ENCODE data around the gene DAGLB. TPM values are rescaled to one million over a fixed set of nuclear protein-coding genes. Genes with fewer than 3 reads are reported as not detected.
A peak's percentile ranks its signal among the peaks of the same experiment; 100 is the strongest.

DAGLB gene
- total and polyA plus RNA-seq, 10 donors = 7.2 to 35.1 (median 24.6) TPM

DNA sequence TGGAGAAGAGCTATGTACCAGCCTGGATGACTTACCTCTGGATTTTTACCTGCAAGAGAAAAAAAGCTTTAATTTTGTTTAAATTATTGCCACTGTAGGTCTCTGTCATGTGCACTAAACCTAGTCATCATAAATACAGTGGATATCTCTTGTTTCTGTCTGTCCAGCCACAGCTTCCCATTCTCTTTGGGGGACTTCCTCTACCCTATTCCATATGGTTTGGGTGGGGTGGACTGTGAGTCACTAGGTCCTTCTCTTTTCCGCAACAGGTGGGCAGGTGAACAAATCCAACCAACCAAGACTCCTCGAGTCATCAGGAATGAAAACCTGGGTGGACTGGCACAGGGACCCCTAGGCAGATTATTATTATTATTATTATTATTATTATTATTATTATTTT lies 88.0 kb downstream of the DAGLB start:
- Histone ChIP-seq H3K27me3 (replicated peaks in 1 of 7) (no peaks in the 10 kb centered on the region), H3K27ac (peak overlapping the region in 2 of 8 donors; percentile 7 to 26), H3K36me3 (no peaks in the 10 kb centered on the region), H3K4me1 (peaks cover 0 to 14% (median 2%) of the 10 kb centered on the region in 6 donors), H3K9me3 (no peaks in the 10 kb centered on the region), H3K4me3 (no peak overlapping the region)
- intact Hi-C loops (cut with DNase I; ENCODE audit: low total_unique reads) = no loop called here
- no peak for DNase-seq
- WGBS, 5 donors = 60 to 97% (median 80%) methylated on average over 2 of the region's 2 CpGs
- TF ChIP-seq CTCF (IDR thresholded peaks at IDR 0.05 in 8 of 11, conservative IDR thresholded peaks at IDR 0.05 in 3 of 11) (no peak), POLR2AphosphoS5 (IDR thresholded peaks at IDR 0.05) (no peak)

Other genes with a start within 250 kb of the DAGLB start
- 10 to 100 TPM in 6 of 7 donors, 1 to 10 TPM in 1; 9.6 to 28.1 (median 21.0) TPM for gene CYTH3, start 175.3 kb downstream of the DAGLB start, total RNA-seq
- gene CYTH3, start 175.3 kb downstream of the DAGLB start, polyA plus RNA-seq = 1 to 10 TPM; 2.5 to 4.8 (median 3.5) TPM
- gene FAM220A, start 99.0 kb downstream of the DAGLB start, total RNA-seq = 10 to 100 TPM; 10.5 to 14.6 (median 12.2) TPM
- 10 to 100 TPM in 2 of 3 donors, 1 to 10 TPM in 1; 6.3 to 10.3 (median 10.2) TPM for gene FAM220A, start 99.0 kb downstream of the DAGLB start, polyA plus RNA-seq
- gene RAC1, start 73.4 kb downstream of the DAGLB start, total RNA-seq = 100 to 1,000 TPM; 135 to 200 (median 174) TPM
- 100 to 1,000 TPM; 137 to 185 (median 162) TPM for gene RAC1, start 73.4 kb downstream of the DAGLB start, polyA plus RNA-seq
- 10 to 100 TPM; 55.4 to 77.9 (median 67.7) TPM for gene KDELR2, start 36.2 kb upstream of the DAGLB start, total RNA-seq
- gene KDELR2, start 36.2 kb upstream of the DAGLB start, polyA plus RNA-seq = 10 to 100 TPM; 20.8 to 36.1 (median 29.9) TPM
- gene GRID2IP, start 103.5 kb upstream of the DAGLB start, total RNA-seq = 1 to 10 TPM in 1 of 7 donors, under 1 TPM in 5, not detected in 1; 0.23 to 1.0 (median 0.33) TPM
- gene GRID2IP, start 103.5 kb upstream of the DAGLB start, polyA plus RNA-seq = under 1 TPM in 2 of 3 donors, not detected in 1; 0.08 to 0.16 TPM
- 10 to 100 TPM; 30.9 to 46.4 (median 40.4) TPM for gene ZDHHC4, start 129.5 kb upstream of the DAGLB start, total RNA-seq
- gene ZDHHC4, start 129.5 kb upstream of the DAGLB start, polyA plus RNA-seq = 10 to 100 TPM; 26.6 to 37.2 (median 32.3) TPM
- 10 to 100 TPM; 29.8 to 43.9 (median 37.8) TPM for gene INTS15, start 142.1 kb upstream of the DAGLB start, total RNA-seq
- 10 to 100 TPM; 14.3 to 31.5 (median 27.2) TPM for gene INTS15, start 142.1 kb upstream of the DAGLB start, polyA plus RNA-seq
- 10 to 100 TPM in 1 of 7 donors, 1 to 10 TPM in 6; 3.7 to 10.1 (median 5.8) TPM for gene ZNF853, start 167.7 kb upstream of the DAGLB start, total RNA-seq
- 1 to 10 TPM; 1.3 to 2.3 (median 1.5) TPM for gene ZNF853, start 167.7 kb upstream of the DAGLB start, polyA plus RNA-seq
- 10 to 100 TPM; 34.6 to 60.5 (median 45.6) TPM for gene ZNF316, start 189.4 kb upstream of the DAGLB start, total RNA-seq
- 10 to 100 TPM in 2 of 3 donors, 1 to 10 TPM in 1; 9.5 to 44.0 (median 14.1) TPM for gene ZNF316, start 189.4 kb upstream of the DAGLB start, polyA plus RNA-seq